HG03175 (cell line): ENCODE measurements around the gene ZNF319.

Experiments
- ATAC-seq: cut with Tn5 transposase; IDR thresholded peaks from one replicate; pipeline ENCODE4 v1.9.1; 2021; ENCODE audit warnings: mild to moderate bottlenecking, moderate library complexity; ENCODE audit not compliant: unreplicated experiment

Gene ZNF319

DNA sequence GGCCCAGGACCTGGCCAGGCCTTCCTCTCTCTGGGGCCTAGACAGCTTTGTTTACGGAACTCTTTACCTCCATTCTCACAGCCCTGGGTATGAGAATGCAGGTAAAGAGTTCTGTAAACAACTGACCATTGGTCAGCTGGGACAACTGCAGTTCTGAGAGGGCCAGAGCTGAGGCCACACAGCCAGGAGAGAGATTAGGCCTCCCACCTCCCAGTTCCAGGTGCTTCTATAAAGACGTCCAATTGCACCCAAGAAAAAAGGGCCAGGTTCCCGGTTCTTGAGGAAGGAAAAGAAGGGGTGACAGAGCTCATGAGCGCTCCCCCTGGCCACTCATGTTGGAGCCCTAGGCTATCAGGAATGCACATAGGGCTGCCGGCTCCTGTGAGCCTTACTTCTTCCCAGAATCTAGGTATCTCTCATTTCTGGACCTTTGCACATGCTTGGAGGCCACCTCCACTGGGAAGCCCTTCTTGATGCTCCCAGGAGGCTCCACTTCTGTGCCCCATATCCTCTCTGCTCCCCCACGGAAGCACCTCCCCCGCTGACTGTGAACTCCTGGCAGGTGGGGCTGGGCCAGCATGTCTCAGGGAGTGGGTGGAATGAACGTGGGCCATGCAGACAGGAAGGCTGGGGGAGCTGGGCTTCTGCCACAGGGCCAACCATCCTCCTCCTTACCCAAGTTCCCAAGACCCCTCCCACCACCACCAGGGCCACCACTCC, 42.6 kb downstream of the ZNF319 start:
- no peak for ATAC-seq

DNA sequence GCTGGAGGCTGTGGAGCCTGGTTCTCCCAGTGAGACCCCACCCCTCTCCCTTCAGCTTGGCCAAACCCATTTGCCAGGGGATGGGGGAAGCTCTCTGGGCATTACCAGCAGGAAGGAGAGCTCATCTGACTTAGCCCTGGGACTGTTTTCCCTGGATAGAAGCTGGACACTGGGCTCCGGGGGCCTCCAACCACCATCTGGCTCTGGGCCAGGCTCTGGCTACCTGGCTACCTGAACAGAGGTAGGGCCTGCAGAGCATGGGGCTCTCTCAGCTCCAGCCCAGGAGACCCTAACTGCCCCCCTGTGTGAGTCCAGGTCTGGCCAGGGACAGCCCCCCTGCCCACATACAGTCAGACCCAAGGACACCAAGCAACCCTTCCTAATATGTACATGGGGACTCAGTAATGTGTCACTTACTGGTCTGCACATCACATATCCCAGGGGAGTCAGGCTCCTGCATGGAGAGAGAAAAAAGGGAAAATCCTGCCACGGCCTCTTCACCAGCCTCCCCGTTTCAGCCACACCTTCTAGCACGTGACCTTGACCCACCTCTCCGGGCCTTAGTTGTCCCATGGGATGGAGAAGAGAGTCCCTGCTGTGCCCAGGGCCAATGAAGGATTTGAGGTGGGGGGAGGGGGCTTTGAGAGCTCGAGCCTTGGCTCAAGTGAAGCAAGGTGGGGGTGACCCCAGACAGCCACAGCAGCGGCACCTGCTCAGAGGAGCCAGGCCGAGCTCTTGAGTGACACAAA, 43.4 kb downstream of the ZNF319 start:
- no peak for ATAC-seq

DNA sequence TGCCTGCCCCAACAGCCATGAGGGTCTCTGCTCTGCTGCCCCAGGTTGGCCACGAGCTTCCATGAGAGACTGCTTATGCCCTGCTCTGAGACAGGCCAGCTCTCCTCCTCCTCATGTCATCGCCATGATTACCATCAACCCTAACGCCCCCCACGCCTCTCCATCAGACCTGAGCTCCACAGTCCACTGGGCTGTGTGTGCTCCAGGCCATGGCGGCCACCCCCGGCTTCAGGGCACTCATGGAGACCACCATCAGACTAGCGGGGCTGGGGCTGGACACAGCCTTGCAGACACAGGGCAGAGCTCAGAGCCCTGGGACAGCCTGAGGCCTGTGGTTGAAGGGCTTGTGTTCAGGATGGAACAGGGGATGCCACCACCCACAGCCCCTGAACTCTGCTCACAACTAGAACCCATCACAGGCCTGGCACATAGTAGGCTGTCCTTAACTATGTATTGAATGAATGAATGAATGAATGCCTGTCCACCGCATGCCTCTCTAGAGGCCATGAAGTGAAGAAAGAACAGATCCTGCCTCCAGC, 44.1 kb downstream of the ZNF319 start:
- ATAC-seq, result no peak

DNA sequence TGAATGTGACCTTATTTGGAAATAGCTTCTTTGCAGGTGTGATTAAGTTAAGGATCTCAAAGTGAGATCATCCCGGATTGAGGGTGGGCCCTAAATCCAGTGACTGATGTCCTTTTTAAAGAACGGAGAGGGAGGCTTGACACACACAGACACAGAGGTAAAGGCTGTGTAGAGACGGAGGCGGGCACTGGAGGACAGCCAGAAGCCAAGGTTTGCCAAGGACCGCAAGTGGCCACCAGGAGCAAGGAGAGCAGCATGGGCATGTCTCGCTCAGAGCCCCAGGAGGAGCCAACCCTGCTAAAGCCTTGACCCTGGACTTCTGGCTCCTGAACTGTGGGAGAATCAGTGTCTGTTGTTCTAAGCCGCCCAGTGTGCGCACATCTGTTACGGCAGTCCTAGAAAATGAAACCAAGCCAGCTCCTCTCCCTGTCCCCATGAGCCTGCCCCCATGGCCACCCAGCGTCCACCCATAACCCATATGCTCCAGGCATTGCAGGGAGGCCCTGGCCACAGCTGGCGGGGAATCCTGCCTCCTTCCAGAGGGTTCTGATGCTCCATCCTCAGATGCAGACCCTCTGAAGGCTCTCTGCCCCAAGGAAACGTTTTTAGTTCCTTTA, 44.8 kb downstream of the ZNF319 start:
- ATAC-seq, result no peak

DNA sequence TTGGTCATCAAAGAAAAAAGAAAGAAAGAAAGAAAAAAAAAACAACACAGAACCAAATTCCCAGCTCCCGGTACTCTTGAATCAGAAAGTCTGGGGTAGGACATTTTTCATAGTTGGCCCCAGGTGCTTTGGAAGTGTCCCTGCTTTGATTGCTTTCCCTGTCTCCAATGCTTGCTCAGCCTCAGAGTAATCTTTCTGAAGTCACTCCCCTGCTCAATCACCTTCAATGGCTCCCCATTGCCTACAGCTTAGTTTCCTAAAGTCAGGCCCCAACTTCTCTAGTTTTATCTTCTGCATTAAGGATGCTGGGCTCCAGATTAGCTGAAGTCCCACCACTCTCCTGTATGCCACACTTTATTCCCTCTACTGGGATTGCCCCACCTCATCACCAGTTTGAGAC, 46.6 kb downstream of the ZNF319 start:
- no peak for ATAC-seq

DNA sequence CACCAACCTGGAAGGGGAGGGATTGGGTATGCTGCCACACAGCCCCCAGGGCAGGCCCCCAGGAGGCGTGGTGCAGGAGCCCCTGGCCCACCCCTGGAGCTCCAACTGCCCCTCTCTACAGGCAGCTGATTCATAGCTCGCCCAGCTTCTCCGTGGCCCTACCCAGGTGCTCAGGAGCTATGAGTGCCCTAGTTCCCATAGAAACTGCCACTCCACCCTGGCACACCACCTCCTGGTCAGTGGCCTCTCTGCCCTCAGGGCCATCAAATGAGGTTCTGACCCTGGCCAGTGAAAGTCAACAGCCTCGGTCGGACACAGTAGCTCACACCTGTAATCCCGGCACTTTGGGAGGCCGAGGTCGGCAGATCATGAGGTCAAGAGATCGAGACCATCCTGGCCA, 47.6 kb downstream of the ZNF319 start:
- no peak for ATAC-seq

DNA sequence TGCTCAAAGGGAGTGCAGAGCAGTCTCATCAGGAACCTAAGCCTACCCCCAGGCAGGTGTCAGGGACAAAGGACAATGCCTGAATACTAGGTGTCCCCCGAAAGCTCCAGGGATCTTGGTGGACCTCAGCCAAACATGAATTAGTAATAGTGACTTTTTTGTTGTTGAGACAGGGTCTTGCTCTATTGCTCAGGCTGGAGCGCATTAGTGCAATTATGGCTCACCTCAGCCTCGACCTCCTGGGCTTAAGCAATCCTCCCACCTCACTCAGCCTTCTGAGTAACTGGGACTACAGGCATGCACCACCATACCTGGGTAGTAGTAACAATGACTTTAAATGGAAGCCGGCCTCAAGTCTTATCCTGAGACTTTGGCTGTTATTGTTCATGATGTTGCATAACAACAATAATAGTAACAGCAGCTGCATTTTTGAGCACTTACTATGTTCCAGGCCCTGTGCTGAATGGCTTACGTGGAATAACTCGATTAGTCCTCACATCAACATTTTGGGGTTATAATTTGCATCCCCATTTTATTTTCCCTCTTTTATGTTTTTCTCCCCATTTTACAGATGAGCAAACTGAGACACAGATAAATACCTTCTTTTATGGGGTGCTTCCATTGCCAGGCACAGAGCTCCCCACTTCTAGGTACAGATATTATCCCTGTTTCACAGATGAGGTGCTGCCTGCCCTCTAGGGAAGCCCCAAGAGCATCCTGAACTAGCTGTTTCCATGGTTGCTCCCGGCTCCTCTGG, 49.1 kb downstream of the ZNF319 start:
- no peak for ATAC-seq

DNA sequence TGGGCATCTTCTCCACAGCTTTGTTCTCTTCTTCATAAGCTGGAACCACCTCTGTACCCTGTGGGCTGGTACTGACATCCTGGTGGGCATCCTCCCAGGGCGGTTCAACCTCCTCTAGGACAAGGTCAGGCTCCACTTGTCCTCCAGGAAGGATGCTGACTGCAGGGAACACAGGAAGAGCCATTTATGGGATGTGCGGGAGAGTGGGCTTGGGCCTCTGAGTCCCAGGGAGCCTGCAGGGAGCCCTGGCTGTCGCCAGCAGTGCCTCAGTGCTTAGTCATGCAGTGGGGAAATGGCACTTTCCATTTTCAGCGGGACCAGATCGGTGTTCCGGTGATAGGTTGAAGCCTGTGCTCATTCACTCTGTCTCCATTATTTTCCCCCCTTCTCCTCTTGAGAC, 50.1 kb downstream of the ZNF319 start:
- ATAC-seq, result no peak

DNA sequence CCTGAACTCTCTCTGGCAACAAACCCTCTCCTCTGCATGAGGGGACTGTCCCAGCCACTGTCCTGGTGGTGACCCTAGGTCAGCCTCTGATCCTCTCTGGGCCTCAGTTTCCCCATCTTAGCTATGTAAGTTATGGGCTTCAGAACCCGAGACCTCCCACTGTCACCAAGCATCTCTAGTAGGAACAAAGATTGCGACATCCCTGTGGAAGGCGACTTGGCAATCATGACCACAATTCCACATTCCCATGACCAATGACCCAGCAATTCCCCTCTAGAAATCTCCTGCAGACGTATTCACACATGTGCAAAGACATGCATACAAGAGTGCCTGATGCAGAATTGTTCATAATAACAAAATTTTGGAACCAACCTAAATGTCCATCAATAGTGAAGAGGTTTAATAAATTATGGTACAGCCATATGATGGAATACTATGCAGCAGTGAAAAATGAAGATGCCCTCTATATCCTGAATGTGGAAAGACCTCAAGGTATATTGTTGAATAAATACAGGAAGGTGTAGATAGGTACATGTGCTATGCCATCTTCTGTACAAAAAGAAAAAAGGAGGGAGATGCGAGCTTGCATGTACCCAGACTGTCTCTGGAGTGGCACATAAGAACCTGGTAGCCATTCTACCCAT, 50.8 kb downstream of the ZNF319 start:
- ATAC-seq, result no peak

DNA sequence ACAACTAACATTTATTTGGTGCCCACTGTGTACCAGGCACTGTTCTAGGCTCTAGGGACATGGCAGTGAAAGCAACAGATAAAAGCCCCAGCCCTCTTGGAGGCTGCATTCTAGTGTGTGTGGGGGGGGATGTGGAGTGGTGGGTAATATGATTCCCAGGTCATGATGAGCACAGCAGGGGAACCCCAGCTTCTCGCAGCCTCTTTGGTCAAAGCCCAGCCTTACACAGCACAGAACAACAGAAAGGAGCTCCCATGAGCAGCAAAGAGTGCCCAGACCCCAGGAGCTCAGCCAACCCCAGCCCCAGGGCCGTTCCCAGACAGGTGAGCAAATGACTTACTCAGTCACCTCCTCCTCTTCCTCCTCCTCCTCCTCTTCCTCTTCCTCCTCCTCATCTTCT, 51.5 kb downstream of the ZNF319 start:
- no peak for ATAC-seq

DNA sequence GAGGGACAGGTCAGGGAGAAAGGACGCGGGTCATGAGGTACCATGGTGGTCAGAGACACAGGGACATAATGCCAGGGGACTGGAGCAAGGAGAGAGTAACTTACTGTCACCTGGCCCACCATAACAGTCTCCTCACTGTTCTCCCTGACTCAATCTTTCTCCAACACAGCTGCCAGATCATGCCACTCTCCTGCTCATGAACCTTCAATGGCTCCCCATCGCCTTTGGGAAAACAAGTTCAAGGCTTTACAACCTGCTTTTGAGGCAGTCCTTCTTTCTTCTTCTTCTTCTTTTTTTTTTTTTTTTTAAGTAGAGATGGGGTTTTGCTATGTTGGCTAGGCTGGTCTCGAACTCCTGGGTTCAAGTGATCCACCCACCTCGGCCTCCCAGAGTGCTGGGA, 52.4 kb downstream of the ZNF319 start:
- no peak for ATAC-seq

DNA sequence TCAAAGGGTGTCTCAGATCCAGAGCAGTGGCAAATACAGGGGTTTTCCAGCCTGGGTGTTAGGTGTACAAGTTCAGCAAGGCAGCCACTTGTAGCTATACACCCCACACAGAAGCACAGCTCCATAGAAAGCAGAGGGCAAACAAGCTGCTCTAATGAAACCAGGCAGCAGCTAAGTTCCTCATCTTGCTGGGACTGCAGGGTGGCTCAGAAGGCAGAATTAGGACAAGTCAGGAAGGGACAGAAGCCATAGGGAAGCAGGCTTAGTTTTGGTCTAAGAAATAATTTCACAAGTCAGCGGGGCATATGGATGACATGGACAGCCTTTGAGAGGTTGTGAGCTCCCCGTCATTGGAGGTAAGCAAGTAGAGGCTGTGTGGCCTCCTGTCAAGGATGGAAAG, 53.2 kb downstream of the ZNF319 start:
- ATAC-seq, result no peak

DNA sequence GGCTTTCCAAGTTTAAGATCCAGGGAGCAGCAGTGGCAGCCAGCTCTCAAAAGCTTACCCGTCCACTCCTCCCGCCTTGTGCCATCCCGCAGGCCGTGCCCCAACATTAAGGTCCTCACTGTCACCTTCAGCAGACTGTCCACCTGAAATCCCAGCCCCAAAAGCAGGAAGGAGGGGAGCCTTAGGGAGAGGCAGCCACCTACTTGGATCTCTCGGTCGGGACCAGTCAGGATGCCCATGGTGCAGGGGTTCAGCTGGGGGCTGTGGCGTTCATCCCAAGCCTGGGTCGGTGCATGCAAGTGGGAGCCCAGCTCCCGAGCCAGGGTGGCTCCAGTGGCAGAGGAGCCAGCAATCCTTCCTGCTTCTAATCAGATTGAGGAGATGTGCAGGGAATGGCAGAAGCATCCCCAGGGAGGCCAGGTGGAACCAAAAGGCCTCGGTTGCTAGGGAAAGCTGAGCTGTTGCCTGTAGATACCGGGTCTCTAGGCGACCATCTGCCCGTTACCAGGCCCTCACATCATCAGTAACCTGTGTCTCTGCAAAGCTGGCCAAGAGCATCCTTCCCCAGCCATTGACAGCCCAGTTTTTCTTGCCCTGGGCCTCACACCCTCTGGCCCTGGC, 54.2 kb downstream of the ZNF319 start:
- no peak for ATAC-seq

DNA sequence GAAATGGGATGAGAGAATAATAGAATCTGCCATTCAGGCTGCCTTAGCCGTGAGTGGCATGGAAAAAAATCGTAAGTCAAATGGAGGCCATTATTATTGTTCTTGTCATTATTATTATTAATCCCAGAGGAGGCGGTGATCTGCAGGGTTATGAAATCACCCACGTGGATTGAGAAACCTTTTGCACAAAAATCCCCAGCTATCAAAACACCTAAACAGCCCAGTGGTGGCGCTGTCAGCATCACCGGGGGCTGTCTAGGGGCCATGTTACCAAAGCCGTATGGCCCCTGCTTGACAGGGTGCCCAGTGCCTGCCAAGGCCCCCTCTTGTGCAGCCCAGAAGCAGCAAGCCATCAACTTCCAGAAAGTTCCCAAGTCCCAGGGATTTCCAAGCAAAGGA, 54.7 kb downstream of the ZNF319 start:
- no peak for ATAC-seq

DNA sequence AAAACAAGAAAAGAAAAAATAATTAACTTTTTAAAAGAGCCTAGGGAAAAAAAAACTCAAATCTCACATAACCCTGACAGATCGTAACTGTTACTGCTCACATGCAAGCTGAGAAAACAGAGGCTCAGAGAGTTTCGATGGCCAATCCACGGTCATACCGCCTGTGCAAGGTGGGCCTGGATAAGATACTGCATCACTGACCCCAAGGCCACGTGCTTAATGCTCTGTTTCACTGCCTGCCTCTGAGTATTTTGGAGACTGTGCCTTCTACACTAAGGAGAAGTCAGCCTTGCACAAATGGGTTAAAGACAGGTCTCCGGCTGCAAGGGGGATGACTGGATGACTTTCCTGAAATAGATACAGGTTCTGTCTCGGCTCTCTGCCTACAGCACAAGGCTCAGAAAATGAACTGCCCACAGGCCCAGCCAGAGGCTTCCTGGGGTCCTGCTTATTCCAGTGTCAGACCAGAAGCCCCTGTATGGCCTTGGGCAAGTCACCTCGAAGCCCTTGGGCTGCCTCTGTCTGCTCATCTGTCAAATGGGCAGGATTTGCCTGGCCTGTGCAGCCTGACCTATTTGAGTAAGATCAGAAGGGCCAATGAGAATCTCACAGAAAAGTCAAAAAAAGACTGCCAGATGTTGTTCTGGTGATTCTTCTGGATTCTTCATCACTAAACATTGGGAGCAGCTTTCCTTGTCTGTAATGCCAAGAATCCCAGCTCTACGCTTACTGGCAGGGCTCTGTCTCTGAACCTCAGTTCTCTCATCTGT, 55.3 kb downstream of the ZNF319 start:
- ATAC-seq, result no peak
